ENCODE results near the gene ZNF827. TPM values are rescaled to one million over a fixed set of nuclear protein-coding genes. Genes with fewer than 3 reads are reported as not detected.

ZNF827 gene
- total RNA-seq, 1 donor from 2014 or later = 15.6 TPM

GRCh38 chr4:145791988-145792387, 146.6 kb downstream of the ZNF827 start:
- DNase-seq = no peak

- DNase-seq = no peak
Measured at GRCh38 chr4:145788755-145789154, 149.9 kb downstream of the ZNF827 start.

- DNase-seq = no peak
Measured at GRCh38 chr4:145786830-145787229, 151.8 kb downstream of the ZNF827 start.

GRCh38 chr4:145786261-145786660, 152.4 kb downstream of the ZNF827 start:
- DNase-seq = no peak

GRCh38 chr4:145785391-145786008, 153.1 kb downstream of the ZNF827 start:
- no peak for DNase-seq

GRCh38 chr4:145784036-145784435, 154.6 kb downstream of the ZNF827 start:
- no peak for DNase-seq

GRCh38 chr4:145782756-145783155, 155.9 kb downstream of the ZNF827 start:
- no peak for DNase-seq

GRCh38 chr4:145781351-145781750, 157.3 kb downstream of the ZNF827 start:
- DNase-seq = no peak

GRCh38 chr4:145779319-145779801, 159.3 kb downstream of the ZNF827 start:
- DNase-seq = no peak

GRCh38 chr4:145776208-145776607, 162.4 kb downstream of the ZNF827 start:
- DNase-seq = no peak

- no peak for DNase-seq
Measured at GRCh38 chr4:145775406-145775805, 163.2 kb downstream of the ZNF827 start.

GRCh38 chr4:145774473-145774872, 164.2 kb downstream of the ZNF827 start:
- no peak for DNase-seq

- DNase-seq = no peak
Measured at GRCh38 chr4:145773581-145774234, 164.9 kb downstream of the ZNF827 start.

GRCh38 chr4:145772347-145772746, 166.3 kb downstream of the ZNF827 start:
- DNase-seq = no peak

GRCh38 chr4:145770124-145770523, 168.5 kb downstream of the ZNF827 start:
- no peak for DNase-seq

- DNase-seq = no peak
Measured at GRCh38 chr4:145769450-145770037, 169.1 kb downstream of the ZNF827 start.

- DNase-seq = no peak
Measured at GRCh38 chr4:145766273-145766672, 172.3 kb downstream of the ZNF827 start.

- DNase-seq = no peak
Measured at GRCh38 chr4:145763399-145763798, 175.2 kb downstream of the ZNF827 start.

GRCh38 chr4:145762719-145763118, 175.9 kb downstream of the ZNF827 start:
- no peak for DNase-seq

- no peak for DNase-seq
Measured at GRCh38 chr4:145760961-145761929, 177.4 kb downstream of the ZNF827 start.

- DNase-seq = no peak
Measured at GRCh38 chr4:145760176-145760575, 178.4 kb downstream of the ZNF827 start.

GRCh38 chr4:145757188-145757587, 181.4 kb downstream of the ZNF827 start:
- DNase-seq = no peak
